Gastroesophageal sphincter (tissue), 4 donors: ENCODE measurements around the gene ENPP3. TPM values are rescaled to one million over a fixed set of nuclear protein-coding genes. Genes with fewer than 3 reads are reported as not detected.

Experiments used
- ATAC-seq: fragments of 150-250 bp; one replicate; pipeline ENCODE4 v1.9.1; 2016; ENCODE audit warnings: mild to moderate bottlenecking, moderate library complexity
- H3K27ac ChIP-seq, 4 donors: fragments of 200-600 bp; sonication (generic) in 3 of 4; 1 replicate in 3 of 4; 2 replicates in 1 of 4; pipeline ENCODE4 v1.5.1; 2016 to 2019
- H3K27me3 ChIP-seq: fragments of 200-600 bp; sonication (generic); one replicate; pipeline ENCODE4 v1.5.1; 2019
- H3K36me3 ChIP-seq, 2 donors: fragments of 200-600 bp; sonication (generic); one replicate each; pipeline ENCODE4 v1.5.1; 2019; ENCODE audit warnings: control low read depth in 1 of 2
- H3K4me1 ChIP-seq, 3 donors: fragments of 200-600 bp; sonication (generic); 1 replicate in 2 of 3; 2 replicates in 1 of 3; pipeline ENCODE4 v1.5.1; 2016 to 2019; ENCODE audit warnings: control low read depth in 2 of 3
- H3K4me3 ChIP-seq, 2 donors: fragments of 200-600 bp; sonication (generic); one replicate each; pipeline ENCODE4 v1.5.1; 2019; ENCODE audit warnings: mild to moderate bottlenecking in 1 of 2, moderate library complexity in 1 of 2
- H3K9me3 ChIP-seq, 3 donors: fragments of 200-600 bp; sonication (generic); one replicate each; pipeline ENCODE4 v1.5.1; 2017 to 2019; ENCODE audit warnings: control low read depth in 2 of 3
- CTCF ChIP-seq, 4 experiments: fragments of 200-600 bp in 2 of 4; fragments of 450-650 bp in 2 of 4; sonication (generic) in 1 of 4; IDR thresholded peaks; one replicate each; pipeline ENCODE4 v1.5.1; 2017 to 2019; ENCODE audit warnings: antibody characterized with exemption in 4 of 4, mild to moderate bottlenecking in 2 of 4, moderate library complexity in 2 of 4
- EP300 ChIP-seq: sonication (generic); formaldehyde crosslinking; IDR thresholded peaks from one replicate; pipeline ENCODE4 v1.6.1; 2017; ENCODE audit warnings: antibody characterized with exemption, mild to moderate bottlenecking
- POLR2A ChIP-seq, 2 donors: fragments of 450-650 bp; IDR thresholded peaks; one replicate each; pipeline ENCODE4 v1.6.1; 2017; ENCODE audit warnings: antibody characterized with exemption in 2 of 2, mild to moderate bottlenecking in 2 of 2, moderate library complexity in 1 of 2
- POLR2AphosphoS5 ChIP-seq: sonication (generic); formaldehyde crosslinking; IDR thresholded peaks from one replicate; pipeline ENCODE4 v1.6.1; 2017; ENCODE audit warnings: antibody characterized with exemption
- WGBS, 2 donors: methylation state at CpG; one replicate each; pipeline ENCODE4 v1.1.5; 2018; ENCODE audit warnings: low coverage in 1 of 2; 5-methylcytosine and 5-hydroxymethylcytosine counted together
- small RNA-seq, 4 donors: library from RNA; depleted of rRNA; stranded (forward); fragments of <200 nt; gene quantifications; one replicate each; pipeline ENCODE3, GENCODE V24; 2016
- total RNA-seq, 4 donors: library from RNA; depleted of rRNA; stranded (reverse); fragments of >200 nt; gene quantifications; one replicate each; pipeline ENCODE4 v1.1.0, GENCODE V29; 2016

ENPP3 gene
- total RNA-seq, 4 donors from 2014 or later, result 0.35 to 1.5 (median 0.39) TPM; not detected in 1

- Histone ChIP-seq H3K27me3 (no peaks in the 10 kb centered on the region), H3K27ac (no peak overlapping the region), H3K4me3 (no peak overlapping the region), H3K36me3 (no peaks in the 10 kb centered on the region), H3K4me1 (no peaks in the 10 kb centered on the region), H3K9me3 (no peaks in the 10 kb centered on the region)
- TF ChIP-seq POLR2A (IDR thresholded peaks at IDR 0.05) (no peak), POLR2AphosphoS5 (no peak), CTCF (IDR thresholded peaks at IDR 0.05) (no peak), EP300 (no peak)
- 86% methylated on average over 2 of the region's 2 CpGs; no CpG with 5 or more reads in 1 of the 2 donors for WGBS, 2 donors
- no peak for ATAC-seq
Measured at GRCh38 chr6:131795366-131795765, 158.3 kb downstream of the ENPP3 start.

Small RNAs within 50 kb of the gene (small RNA-seq; reads per million reads assigned to genes)
- gene MIR548H5 (0 reads per million in 4 donors), gene RNU4-18P (0 reads per million in 4 donors)

Other genes starting within 250 kb of the ENPP3 start
- gene ARG1, start 64.1 kb upstream of the ENPP3 start, total RNA-seq, result under 1 TPM in 1 of 4 donors, not detected in 3; 0.81 TPM
- 10 to 100 TPM; 16.9 to 35.2 (median 22.5) TPM for gene MED23, start 9.1 kb upstream of the ENPP3 start, total RNA-seq
- under 1 TPM in 1 of 4 donors, not detected in 3; 0.47 TPM for gene OR2A4, start 64.1 kb downstream of the ENPP3 start, total RNA-seq
- gene CTAGE9, start 73.7 kb downstream of the ENPP3 start, total RNA-seq, result not detected
- gene ENPP1, start 170.7 kb downstream of the ENPP3 start, total RNA-seq, result 10 to 100 TPM; 10.0 to 54.7 (median 12.6) TPM